SW480 (cell line): Measurements from ENCODE around the gene PIWIL4.
"Not testable (repeated sequence)": the region's sequence is repeated elsewhere in the genome, so short reads cannot be mapped to it uniquely, and the experiment has no call there.

ENCODE experiments used
- DNase-seq: peaks from one replicate; pipeline ENCODE4 v3.0.0-alpha.2; 2016; ENCODE audit warnings: low spot score

Gene PIWIL4

DNA sequence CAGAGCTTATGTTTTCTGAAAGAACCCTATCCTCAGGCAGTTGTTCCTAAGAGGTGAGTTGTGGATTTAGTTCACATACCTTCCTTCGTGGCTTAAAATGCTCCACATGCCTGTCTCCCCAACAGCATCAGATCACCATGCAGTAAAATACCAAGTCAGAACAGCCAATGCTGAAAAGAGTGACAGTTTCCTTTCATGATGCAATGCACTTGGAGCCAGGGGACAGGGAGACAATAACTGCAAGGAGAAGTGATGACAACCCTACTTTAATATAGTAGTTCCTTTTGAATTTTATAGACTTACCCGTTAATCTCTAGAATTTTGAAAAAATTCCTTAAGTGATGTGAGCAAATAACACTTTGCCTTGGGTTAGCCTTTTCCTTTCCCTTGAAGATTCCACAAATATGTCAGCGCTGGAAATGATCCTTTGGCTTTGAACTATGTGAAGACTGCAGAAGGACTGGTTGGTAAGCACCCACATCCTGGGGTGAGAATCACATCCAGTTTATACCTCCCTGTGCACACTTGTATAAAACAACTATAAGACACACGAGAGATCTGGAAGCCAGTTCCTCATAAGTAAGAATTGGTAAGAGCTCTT, 71.2 kb downstream of the PIWIL4 start:
- DNase-seq = no peak

DNA sequence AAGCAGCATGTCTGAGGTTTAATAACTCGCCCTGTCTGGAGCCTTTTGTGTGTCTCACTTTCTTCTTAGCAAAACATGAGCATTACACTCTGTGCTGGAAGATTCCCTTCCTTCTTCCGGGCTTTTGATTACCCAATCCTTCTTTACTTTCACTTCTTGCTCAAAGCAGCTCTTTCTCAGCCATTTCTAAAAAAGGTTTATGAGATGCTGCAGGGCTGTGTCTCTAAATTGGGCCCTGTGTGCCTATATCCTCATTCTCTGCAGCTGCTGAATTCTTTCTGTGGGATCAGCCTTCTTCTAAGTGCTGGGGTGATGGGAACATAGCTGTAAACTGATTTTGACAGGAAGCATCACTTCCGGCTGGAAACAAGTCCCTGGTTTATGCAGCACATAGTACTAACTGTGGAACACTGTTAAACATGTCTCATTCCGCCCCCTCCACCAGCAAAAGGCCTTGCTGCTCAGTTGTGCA, 71.8 kb downstream of the PIWIL4 start:
- DNase-seq = no peak

DNA sequence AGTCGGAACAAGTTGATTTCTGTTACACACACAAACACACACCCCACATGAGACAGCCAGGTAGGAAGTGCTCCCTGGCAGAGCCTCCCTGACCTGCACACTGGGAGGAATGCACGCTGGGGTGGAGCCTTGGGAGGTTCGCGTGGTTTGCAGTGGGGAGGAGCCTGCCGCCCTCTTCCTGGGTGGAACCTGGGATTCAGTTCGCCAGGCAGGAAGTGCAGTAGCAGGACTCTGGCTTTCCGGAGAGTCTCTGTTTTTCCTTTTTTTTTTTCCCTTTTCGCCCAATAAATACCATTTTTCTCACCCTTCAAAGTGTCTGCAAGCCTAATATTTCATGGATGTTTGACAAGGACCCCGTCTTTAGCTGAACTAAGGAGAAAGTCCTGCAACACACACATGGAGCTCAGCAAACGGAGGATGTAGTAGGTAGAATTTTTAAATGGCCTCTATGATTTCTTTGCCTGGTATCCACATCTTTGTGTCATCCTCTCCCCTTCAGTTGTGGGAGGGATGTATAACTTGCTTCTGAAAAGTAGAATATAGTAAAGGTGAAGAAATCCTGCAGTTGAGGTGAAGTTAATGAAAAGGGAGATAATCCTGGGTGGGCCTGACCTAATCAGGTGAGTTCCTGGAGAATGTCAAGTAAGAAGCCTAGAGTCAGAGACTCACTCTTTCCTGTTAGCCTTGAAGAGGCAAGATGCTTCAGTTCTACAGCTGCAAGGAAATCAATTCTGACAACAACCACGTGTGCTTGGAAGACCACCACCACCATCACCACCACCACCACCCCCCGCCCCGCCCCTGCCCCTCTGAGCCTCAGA, 72.9 kb downstream of the PIWIL4 start:
- DNase-seq = no peak

DNA sequence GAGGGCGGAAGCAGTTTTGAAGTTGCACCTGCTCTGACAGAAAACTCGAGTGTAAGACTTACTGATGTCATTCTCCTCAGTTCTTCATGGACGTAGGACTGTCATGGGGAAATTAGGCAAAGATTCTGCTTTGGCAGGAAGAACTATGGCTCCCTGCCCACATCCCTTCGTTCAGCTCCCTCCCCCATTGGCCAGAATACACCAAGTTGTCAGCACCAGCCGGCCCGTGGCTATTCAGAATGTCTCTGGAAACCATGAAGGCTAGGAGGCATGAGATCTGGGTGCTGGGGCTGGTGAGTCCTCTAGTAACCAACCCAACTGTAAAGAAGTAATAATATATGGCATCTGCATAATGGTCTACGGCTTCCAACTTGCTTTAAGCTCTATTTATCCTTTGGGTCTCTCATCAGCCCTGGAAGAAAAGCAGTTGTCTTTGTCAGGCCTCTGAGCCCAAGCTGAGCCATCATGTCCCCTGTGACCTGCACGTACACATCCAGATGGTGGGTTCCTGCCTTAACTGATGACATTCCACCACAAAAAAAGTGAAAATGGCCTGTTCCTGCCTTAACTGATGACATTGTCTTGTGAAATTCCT, 74.1 kb downstream of the PIWIL4 start:
- no peak for DNase-seq

DNA sequence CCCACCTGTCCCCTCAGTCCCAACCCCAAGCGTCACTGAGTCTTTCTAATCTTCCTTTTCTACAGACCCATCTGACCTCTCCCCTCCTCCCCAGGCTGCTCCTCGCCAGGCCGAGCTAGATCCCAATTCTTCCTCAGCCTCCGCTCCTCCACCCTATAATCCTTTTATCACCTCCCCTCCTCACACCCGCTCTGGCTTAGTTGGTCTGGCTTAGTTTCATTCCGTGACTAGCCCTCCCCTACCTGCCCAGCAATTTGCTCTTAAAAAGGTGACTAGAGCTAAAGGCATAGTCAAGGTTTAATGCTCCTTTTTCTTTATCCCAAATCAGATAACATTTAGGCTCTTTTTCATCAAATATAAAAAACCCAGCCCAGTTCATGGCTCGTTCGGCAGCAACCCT, 76.0 kb downstream of the PIWIL4 start:
- DNase-seq = not testable (repeated sequence)

DNA sequence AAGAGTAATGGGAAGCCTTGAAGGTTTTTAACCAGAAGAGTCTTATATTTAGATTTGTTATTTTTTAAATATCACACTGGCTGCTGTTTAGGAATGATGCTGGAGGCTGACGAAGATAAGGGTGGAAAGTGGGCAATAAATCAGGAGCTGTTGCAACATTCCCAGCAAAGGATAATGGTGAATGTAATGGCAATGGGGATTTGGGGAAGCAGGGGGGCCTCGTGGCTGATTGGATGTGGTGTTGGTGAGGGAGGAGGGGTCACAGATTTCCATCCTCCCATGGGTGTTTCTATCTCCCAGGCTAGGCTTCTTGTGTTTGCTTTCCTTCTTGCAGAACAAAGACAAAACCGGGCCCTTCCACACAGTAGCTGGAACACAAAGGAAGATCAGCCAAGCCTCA, 80.8 kb downstream of the PIWIL4 start:
- no peak for DNase-seq

DNA sequence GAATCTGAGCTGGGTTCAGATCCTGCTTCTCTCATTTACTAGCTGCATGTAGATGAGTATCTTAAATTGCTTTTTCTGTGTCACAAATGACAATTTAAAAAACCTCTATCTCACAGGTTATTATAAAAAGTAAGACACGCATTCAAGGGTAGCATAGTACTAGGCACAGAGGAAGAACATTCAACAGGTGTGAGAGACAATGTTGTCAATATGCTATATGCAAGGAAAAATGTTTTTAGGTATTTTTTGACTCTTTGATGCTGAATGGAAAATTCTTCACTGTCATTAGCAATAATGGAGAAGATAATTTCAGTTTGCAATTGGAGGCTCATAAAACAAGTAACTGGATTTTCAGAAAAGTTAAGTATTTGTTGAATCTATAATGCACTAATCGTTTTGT, 81.6 kb downstream of the PIWIL4 start:
- no peak for DNase-seq

DNA sequence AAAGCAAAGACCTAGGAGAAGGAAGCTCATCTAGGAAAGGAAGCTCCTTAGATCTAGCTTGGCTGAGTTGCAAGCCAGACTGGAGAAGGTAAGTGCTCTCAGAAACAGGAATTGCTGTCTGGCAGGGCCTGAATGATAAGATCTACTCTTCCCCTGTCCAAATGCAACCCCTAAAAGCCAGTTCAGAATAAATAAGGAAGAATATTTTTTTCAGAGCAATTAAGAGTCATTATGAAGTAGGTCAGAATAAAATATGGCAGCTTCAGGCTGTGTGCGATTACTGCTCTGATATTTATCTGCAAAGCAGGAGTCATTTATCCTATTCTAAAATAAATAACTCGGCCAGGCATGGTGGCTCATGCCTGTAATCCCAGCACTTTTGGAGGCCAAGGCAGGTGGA, 82.1 kb downstream of the PIWIL4 start:
- DNase-seq = no peak

DNA sequence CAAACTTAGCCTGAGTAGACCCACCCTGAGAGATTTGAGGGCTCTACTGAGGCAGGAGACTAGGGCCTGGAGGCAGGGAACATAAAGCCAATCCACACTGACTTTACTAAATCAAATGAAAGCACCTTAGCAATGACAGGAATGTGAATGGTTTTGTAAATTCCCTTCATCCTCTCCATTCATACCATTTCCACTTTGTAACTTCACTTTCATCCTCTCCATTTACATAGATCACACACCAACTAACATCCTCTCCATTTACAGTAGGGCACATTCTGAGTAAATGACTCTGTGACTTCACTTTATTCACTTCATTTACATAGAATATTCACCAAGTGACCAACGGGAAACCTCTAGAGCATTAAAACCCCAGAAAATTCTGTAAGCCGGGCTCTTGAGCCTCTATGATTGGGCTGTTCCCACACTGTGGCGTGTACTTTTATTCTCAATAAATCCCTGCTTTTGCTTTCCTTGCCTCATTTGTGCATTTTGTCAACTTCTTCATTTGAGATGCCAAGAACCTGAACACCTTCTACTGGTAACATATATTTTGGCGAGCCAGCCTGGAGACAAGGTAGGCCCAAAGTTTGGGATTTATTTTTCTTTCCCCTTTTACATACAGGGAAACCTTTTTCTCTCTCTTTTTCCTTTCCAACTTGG, 82.9 kb downstream of the PIWIL4 start:
- DNase-seq = no peak

DNA sequence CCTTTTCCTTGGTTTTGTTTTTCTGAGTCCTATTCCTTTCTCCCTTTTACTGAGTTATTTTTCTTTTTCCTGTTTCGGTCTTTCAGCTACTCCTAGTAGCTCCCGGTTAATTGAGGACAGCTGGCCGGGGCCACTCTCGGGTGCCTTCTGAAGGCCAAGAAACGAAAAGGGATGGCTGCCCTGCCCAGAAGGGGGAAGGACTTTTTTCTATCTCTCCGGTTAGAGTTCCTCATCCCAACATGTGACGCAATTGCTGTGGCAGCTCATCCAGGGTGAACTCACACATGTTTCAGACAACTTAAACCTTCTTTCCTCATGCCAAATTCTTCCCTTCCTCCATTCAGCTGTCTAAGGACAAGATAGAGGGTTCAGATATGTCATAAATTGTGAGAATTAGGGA, 83.6 kb downstream of the PIWIL4 start:
- no peak for DNase-seq

DNA sequence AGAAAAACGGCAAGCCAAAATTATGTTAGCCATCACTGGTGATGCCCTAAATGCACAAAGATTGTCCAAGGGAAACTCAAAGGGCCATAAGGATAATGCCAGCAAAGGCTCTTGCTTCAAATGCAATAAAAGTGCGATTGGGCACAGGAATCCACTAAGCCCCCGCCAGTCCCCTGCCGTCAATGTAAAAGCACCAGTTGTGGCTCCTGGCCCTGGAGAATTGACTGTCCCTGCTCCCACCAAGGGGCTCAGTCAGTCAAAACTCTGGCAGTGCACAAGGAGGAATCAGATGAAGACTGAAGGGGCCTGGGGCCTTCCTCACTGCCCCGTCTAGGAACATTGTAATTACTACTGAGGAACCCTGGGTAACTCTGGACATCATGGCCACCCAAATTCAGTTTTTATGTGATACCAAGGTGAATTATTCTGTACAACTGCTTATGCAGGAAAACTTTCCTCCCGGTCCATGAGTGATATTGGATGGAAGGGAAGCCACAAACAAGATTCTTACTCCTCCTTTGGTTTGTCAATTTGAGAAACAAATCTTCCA, 85.6 kb downstream of the PIWIL4 start:
- no peak for DNase-seq

DNA sequence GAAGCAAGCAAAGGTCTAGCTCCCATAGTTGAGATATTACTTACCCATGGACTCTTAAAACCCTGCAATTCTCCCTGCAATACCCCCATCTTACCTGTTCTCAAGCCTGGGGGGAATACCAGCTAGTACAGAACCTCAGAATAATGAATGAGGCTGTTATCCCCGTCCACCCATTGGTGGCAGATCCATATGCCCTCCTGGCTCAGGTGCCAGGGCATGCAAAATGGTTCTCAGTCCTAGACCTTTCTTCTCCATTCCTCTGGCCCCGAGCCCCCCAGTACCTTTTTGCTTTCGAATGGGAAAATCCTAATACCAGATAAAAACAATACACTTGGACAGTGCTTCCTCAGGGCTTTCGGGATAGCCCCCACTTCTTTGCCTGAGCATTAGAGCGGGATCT, 86.4 kb downstream of the PIWIL4 start:
- DNase-seq = no peak

DNA sequence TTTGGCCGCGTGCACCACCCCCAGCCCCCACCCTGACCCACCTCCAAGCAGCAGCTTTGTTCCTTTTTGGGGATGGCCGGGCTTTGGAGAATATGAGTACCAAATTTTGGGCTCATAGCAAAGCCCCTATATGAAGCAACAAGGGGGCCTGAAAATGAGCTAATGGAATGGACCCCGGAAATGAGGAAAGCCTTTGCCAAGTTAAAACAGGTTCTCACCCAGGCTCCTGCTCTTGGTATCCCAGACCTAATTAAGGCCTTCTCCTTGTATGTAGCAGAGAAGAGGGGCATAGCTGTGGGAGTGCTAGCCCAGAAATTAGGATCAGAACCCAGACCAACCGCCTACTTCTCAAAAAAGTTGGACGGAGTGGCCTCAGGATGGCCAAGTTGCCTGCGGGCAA, 87.0 kb downstream of the PIWIL4 start:
- no peak for DNase-seq

DNA sequence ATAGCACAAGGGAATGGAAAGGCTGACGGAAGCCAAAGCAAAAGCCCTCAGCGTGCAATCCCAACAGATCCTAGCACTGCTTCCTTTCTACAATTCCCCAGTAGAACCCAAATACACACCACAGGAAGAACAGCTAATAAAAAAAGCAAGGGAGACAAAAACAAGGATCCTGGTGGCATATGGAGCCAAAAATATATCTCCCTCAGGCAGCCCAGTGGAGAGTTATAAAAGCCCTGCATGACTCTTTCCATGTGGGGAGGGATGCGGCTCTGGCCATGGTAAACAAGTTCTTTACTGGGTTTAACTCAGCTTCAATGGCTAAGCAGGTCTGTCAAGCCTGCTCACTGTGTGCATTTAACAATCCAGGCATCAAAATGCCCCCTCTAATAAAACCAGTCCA, 88.1 kb downstream of the PIWIL4 start:
- DNase-seq = no peak

DNA sequence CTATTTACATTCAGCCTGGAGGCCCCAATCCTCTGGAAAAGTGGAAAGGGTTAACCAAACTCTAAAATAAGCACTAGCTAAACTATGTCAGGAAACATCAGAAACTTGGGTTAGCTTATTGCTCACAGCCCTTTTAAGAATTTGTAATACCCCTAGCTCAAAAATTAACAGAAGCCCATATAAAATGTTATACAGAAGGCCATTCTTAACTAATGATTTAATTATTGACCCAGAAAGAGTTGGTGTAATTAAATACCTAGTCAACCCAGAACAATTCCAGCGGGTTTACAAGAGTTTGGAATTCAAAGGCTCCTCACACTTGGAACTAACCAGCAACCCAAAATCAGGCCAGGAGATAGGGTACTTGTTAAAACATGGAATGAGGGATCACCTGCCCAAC, 88.8 kb downstream of the PIWIL4 start:
- no peak for DNase-seq

DNA sequence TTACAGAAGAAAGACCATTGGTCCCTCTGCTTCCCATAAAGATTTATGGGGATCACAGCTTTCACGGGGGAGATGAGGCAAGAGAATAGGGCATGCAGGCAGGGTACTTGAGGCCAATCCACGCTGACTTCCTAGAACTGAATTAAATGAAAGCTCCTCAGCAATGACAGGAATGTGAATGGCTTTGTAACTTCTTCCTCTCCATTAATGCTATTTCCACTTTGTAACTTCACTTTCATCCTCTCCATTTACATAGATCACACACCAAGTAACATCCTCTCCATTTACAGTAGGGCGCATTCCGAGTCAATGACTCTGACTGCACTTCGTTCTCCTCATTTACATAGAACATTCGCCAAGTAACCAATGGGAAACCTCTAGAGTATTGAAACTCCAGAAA, 89.8 kb downstream of the PIWIL4 start:
- DNase-seq = no peak

DNA sequence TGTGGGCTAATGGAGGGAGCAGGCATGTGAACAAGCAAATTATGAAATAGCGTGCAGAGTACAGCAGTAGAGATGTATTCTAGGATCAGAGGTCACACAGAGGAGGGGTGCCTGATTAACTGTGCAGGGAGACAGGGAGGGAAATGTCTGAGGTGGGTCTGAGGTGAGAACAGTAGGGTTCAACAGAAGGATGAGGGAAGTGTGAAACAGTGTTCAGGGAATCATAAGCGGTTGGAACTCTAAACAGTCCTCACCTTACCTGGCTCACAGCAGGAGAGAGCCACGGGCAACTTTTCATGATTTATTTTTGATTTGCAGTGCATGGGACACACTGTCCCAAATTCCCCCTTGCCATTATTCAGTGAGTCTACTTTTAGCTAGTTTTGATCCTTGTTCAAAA, 90.5 kb downstream of the PIWIL4 start:
- DNase-seq = no peak

DNA sequence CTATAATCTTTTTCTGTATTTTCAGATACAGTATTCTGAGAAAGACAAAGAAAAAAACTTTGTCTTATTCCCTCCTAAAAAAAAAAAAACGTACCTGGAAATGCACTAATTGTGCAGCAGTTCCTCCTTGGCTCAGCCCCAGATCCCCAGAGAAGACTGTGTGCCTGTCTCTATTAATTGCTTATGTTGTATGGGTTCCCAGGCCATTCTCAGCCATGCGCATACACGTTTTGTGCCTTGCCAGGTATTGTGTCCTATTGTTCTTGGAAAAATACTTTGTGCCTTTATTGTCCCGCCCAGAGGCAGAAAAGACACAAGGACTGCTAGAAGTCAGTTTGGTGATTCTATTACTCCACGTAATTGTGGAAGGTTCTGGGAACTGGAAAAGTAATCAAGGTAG, 91.2 kb downstream of the PIWIL4 start:
- DNase-seq = no peak

DNA sequence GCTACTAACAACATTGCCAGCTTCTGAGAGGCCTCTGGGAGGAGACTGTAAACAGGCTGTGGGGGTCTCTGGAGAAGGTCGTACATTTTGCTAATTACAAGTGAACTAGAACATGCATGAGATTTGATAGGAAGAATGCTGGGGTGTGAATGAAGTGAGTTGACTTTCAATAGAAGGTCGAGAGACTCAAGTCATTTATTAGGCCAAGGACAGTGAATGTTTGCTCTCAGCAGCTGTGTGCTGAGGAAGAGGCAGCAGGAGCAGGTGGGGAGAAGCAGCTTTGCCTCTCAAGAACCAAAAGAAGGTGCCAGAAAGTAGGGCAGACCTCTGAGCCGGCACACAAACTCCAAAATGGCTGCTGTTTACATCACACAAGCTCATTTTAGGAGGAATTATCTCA, 91.7 kb downstream of the PIWIL4 start:
- DNase-seq = no peak

DNA sequence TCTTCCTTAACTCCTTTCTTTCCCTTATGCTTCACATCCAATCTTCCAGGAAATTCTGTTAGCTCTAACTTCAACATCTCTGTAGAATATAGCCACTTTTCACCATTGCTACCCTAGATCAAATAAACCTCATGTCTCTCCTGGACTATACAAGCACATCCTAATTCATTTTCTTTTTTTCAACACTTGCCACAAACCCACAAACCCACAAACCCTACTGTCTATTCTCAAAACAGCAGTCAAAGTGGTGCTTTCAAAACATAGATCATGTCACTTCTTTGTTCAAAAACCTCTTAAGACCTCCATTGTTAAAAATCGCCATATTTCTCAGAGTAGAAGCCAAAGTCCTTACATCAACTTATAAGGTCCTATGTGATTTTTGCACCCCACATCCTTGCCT, 94.3 kb downstream of the PIWIL4 start:
- DNase-seq = no peak

DNA sequence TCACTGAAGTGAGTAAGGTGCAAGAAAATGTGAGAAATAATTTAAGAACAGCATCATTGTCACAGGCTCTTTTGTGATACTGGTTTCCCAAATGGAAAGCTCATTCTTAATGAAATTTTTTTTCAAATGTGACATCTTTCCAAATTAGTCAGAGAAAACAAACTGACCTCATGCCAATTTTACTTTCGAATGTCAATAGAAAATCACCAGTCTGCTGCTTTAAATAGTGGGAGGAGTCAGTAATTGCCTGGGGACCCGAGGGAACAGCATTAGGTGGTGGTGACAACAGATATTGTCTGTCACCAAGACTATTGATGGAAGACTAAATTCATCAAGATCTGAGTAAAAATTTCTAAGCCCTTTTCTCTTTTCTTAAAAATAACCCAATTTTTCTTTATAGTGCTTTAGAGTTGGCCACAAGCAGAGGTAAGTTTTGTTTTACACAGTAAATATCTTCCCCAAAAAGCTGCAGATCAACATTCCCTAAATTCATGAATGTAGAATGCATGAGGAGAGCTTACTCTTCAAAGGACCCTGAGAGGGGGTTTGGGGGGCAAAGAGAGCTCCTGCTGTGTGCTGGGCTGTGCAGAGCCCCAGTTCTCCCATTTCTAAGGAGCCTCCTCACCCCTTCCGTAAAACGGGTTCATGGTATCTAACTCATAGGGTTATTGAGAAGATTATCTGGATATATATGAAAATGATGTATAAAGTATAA, 95.1 kb downstream of the PIWIL4 start:
- no peak for DNase-seq

DNA sequence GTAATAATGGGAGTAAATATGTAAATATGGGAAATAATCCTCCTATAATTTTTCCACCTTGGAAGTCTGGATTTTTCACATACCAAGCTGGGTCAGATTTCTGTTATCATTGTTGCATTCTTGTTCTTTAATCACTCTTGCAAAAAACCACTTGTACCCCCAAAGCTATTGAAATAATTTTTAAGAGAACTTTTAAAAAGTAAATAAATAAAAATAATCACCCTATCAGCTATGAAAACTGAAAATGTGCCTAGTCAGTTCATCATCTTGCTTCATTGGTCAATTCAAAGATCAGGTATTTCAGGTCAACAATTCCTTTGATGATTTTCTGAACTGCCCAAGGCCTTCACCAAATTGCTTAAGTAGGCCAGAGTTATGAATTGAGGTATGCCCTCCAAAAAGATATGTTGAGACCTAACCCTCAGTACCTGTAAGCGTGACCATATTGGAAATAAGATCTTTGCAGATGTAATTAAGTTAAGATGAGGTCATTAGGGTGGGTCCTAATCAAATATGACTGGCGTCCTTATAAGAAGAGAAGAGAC, 95.8 kb downstream of the PIWIL4 start:
- DNase-seq = no peak
